H1 (cell line): ENCODE measurements around the gene H2BK1. TPM values are rescaled to one million over a fixed set of nuclear protein-coding genes. Genes with fewer than 3 reads are reported as not detected.

ENCODE experiments used
- CTCF ChIA-PET: fragments of 300-600 bp; sonication (Branson Sonifier 250); formaldehyde crosslinking; loops from one replicate; lab custom pipeline; 2021; ENCODE audit not compliant: partially characterized antibody; lab: Charles Lee
- POLR2A ChIA-PET: fragments of 300-600 bp; sonication (Branson Sonifier 250); formaldehyde crosslinking; loops from one replicate; lab custom pipeline; 2021; ENCODE audit warnings: inconsistent platforms; ENCODE audit not compliant: partially characterized antibody; lab: Charles Lee
- DNase-seq, 2 experiments: peaks; one replicate each; pipeline versions ENCODE4 v3.0.0 to v3.0.0-alpha.2; 2010 to 2022; ENCODE audit warnings: low spot score in 2 of 2, low read depth in 1 of 2, mixed read lengths in 1 of 2
- FAIRE-seq: peaks from 2 replicates; lab custom pipeline; 2011; peaks lifted over from hg19 to GRCh38; lab: Jason Lieb, UNC
- H2AFZ ChIP-seq: 2 replicates; pipeline ENCODE4 v1.8.1; 2012; ENCODE audit warnings: low read length, inconsistent platforms
- H2AK5ac ChIP-seq: 2 replicates; pipeline ENCODE4 v1.6.1; 2013; ENCODE audit warnings: low read depth, low read length
- H2BK120ac ChIP-seq: replicated peaks from 2 replicates; pipeline ENCODE3; 2013; ENCODE audit warnings: low read depth, low read length, inconsistent platforms
- H2BK12ac ChIP-seq: 2 replicates; pipeline ENCODE4 v1.6.1; 2013; ENCODE audit warnings: low read depth, low read length
- H2BK15ac ChIP-seq: 2 replicates; pipeline ENCODE4 v1.6.1; 2013; ENCODE audit warnings: low read length
- H2BK20ac ChIP-seq: 2 replicates; pipeline ENCODE4 v1.6.1; 2013; ENCODE audit warnings: low read length
- H2BK5ac ChIP-seq: 2 replicates; pipeline ENCODE4 v1.6.1; 2013; ENCODE audit warnings: low read depth, low read length
- H3K14ac ChIP-seq: 2 replicates; pipeline ENCODE4 v1.6.1; 2013; ENCODE audit warnings: inconsistent platforms; ENCODE audit not compliant: insufficient read length
- H3K18ac ChIP-seq: 2 replicates; pipeline ENCODE4 v1.6.1; 2013; ENCODE audit warnings: low read length; ENCODE audit errors: extremely low read depth
- H3K23ac ChIP-seq: 2 replicates; pipeline ENCODE4 v1.6.1; 2013; ENCODE audit warnings: inconsistent platforms; ENCODE audit not compliant: insufficient read length
- H3K23me2 ChIP-seq: 2 replicates; pipeline ENCODE4 v1.6.1; 2013; ENCODE audit warnings: low read depth, low read length
- H3K27ac ChIP-seq: 2 replicates; pipeline ENCODE4 v1.6.1; 2011; ENCODE audit warnings: low read depth, low read length, inconsistent platforms
- H3K27me3 ChIP-seq, 4 experiments: replicated peaks in 1 of 4; 1 replicate in 1 of 4; 2 replicates in 3 of 4; pipeline versions ENCODE4 v1.6.1 to v1.8.1; 2011 to 2013; ENCODE audit warnings: low read length in 3 of 4, mild to moderate bottlenecking in 3 of 4, inconsistent platforms in 2 of 4, mixed read lengths in 2 of 4, moderate library complexity in 1 of 4; ENCODE audit not compliant: control insufficient read depth in 3 of 4, insufficient read depth in 3 of 4; ENCODE audit errors: extremely low read depth in 1 of 4
- H3K36me3 ChIP-seq, 4 experiments: 2 replicates each; pipeline versions ENCODE4 v1.6.1 to v1.8.1; 2011 to 2013; ENCODE audit warnings: mild to moderate bottlenecking in 4 of 4, low read length in 3 of 4, moderate library complexity in 2 of 4, control low read depth in 1 of 4, inconsistent platforms in 1 of 4; ENCODE audit not compliant: insufficient read depth in 4 of 4, control insufficient read depth in 2 of 4
- H3K4ac ChIP-seq: replicated peaks from 2 replicates; pipeline ENCODE3; 2013; ENCODE audit warnings: low read length, low read depth, mixed read lengths, inconsistent platforms; ENCODE audit not compliant: insufficient read length
- H3K4me1 ChIP-seq, 4 experiments: replicated peaks in 1 of 4; 1 replicate in 1 of 4; 2 replicates in 3 of 4; pipeline versions ENCODE4 v1.6.1 to v1.8.1; 2011 to 2013; ENCODE audit warnings: low read length in 3 of 4, inconsistent platforms in 2 of 4, mixed read lengths in 1 of 4; ENCODE audit not compliant: insufficient read depth in 4 of 4, control insufficient read depth in 3 of 4
- H3K4me2 ChIP-seq, 2 experiments: 2 replicates each; pipeline versions ENCODE4 v1.6.1 to v1.8.1; 2011 to 2013; ENCODE audit warnings: low read depth in 2 of 2, low read length in 2 of 2, control low read depth in 1 of 2, inconsistent platforms in 1 of 2, mild to moderate bottlenecking in 1 of 2; ENCODE audit not compliant: insufficient read depth in 1 of 2
- H3K4me3 ChIP-seq, 4 experiments: fragments of 200-600, 300-600 bp in 1 of 4; sonication (generic), shearing (Covaris generic), sonication (Bioruptor Twin) in 1 of 4; 2 replicates each; pipeline versions ENCODE4 v1.5.1 to v1.8.1; 2011 to 2016; ENCODE audit warnings: low read length in 4 of 4, low read depth in 3 of 4, control low read depth in 2 of 4, inconsistent platforms in 2 of 4, mild to moderate bottlenecking in 2 of 4, mixed read lengths in 1 of 4, moderate library complexity in 1 of 4; ENCODE audit not compliant: insufficient read depth in 2 of 4; ENCODE audit errors: extremely low read depth in 1 of 4
- H3K56ac ChIP-seq: replicated peaks from 2 replicates; pipeline ENCODE3; 2013; ENCODE audit warnings: low read depth, mild to moderate bottlenecking, mixed read lengths, low read length, inconsistent platforms; ENCODE audit not compliant: insufficient read length
- H3K79me1 ChIP-seq: 2 replicates; pipeline ENCODE4 v1.6.1; 2013; ENCODE audit warnings: low read depth, low read length, control low read depth
- H3K79me2 ChIP-seq, 2 experiments: 2 replicates each; pipeline versions ENCODE4 v1.6.1 to v1.8.1; 2012 to 2013; ENCODE audit warnings: low read length in 2 of 2, mild to moderate bottlenecking in 2 of 2, inconsistent platforms in 1 of 2; ENCODE audit not compliant: insufficient read depth in 2 of 2, control insufficient read depth in 1 of 2
- H3K9ac ChIP-seq, 4 experiments: replicated peaks in 1 of 4; 1 replicate in 1 of 4; 2 replicates in 3 of 4; pipeline versions ENCODE4 v1.6.1 to v1.8.1; 2011 to 2013; ENCODE audit warnings: low read depth in 3 of 4, low read length in 3 of 4, control low read depth in 2 of 4, mild to moderate bottlenecking in 2 of 4, moderate library complexity in 2 of 4, inconsistent platforms in 1 of 4; ENCODE audit errors: extremely low read depth in 1 of 4
- H3K9me3 ChIP-seq, 2 experiments: 2 replicates each; pipeline versions ENCODE4 v1.6.1 to v1.8.1; 2012 to 2013; ENCODE audit warnings: mild to moderate bottlenecking in 2 of 2, moderate library complexity in 2 of 2, control low read depth in 1 of 2, inconsistent platforms in 1 of 2, low read depth in 1 of 2, low read length in 1 of 2, mixed read lengths in 1 of 2; ENCODE audit not compliant: insufficient read depth in 2 of 2
- H4K20me1 ChIP-seq, 2 experiments: replicated peaks in 1 of 2; 2 replicates each; pipeline versions ENCODE3 to v1.8.1; 2011 to 2013; ENCODE audit warnings: inconsistent platforms in 2 of 2, low read length in 2 of 2, mild to moderate bottlenecking in 1 of 2; ENCODE audit not compliant: insufficient read depth in 2 of 2, control insufficient read depth in 1 of 2
- H4K5ac ChIP-seq: 2 replicates; pipeline ENCODE4 v1.6.1; 2013; ENCODE audit warnings: low read length, low read depth, mixed read lengths, inconsistent platforms; ENCODE audit not compliant: insufficient read length
- H4K8ac ChIP-seq: 2 replicates; pipeline ENCODE4 v1.8.0; 2013; ENCODE audit warnings: mild to moderate bottlenecking, moderate library complexity, low read length, inconsistent platforms; ENCODE audit not compliant: insufficient read depth; ENCODE audit errors: extremely low read depth
- H4K91ac ChIP-seq: replicated peaks from 2 replicates; pipeline ENCODE3; 2013; ENCODE audit warnings: low read length, mixed read lengths, inconsistent platforms; ENCODE audit not compliant: insufficient read length
- ATF3 ChIP-seq: IDR thresholded peaks from 2 replicates; pipeline ENCODE4 v1.6.1; 2011; ENCODE audit warnings: low read depth, mild to moderate bottlenecking, low read length; ENCODE audit not compliant: insufficient read depth
- BCL11A ChIP-seq, 2 experiments: IDR thresholded peaks; one replicate each; pipeline ENCODE4 v1.6.1; 2011; ENCODE audit warnings: low read depth in 2 of 2, low read length in 2 of 2, mild to moderate bottlenecking in 2 of 2
- CEBPB ChIP-seq: IDR thresholded peaks from 2 replicates; pipeline ENCODE4 v1.6.1; 2012; ENCODE audit warnings: low read depth, low read length
- E2F6 ChIP-seq: IDR thresholded peaks from 2 replicates; pipeline ENCODE4 v1.6.1; 2012; ENCODE audit warnings: inconsistent platforms
- EP300 ChIP-seq, 2 experiments: IDR thresholded peaks; 1 replicate in 1 of 2; 2 replicates in 1 of 2; pipeline ENCODE4 v1.6.1; 2011 to 2012; ENCODE audit warnings: low read depth in 2 of 2, low read length in 2 of 2, mild to moderate bottlenecking in 2 of 2, borderline replicate concordance in 1 of 2, inconsistent platforms in 1 of 2, moderate library complexity in 1 of 2
- FOSL1 ChIP-seq: IDR thresholded peaks from 2 replicates; pipeline ENCODE4 v1.6.1; 2011; ENCODE audit warnings: mild to moderate bottlenecking, low read depth, low read length, moderate library complexity; ENCODE audit not compliant: insufficient read depth
- KDM4A ChIP-seq: IDR thresholded peaks from one replicate; pipeline ENCODE4 v1.7.1; 2012; ENCODE audit warnings: low read depth, mild to moderate bottlenecking, moderate library complexity, low read length, inconsistent platforms; ENCODE audit not compliant: severe bottlenecking
- MAX ChIP-seq: IDR thresholded peaks from 2 replicates; pipeline ENCODE4 v1.6.1; 2012; ENCODE audit warnings: inconsistent platforms
- NANOG ChIP-seq: IDR thresholded peaks from 2 replicates; pipeline ENCODE4 v1.6.1; 2011; ENCODE audit warnings: low read length, low read depth, mild to moderate bottlenecking, inconsistent platforms; ENCODE audit not compliant: insufficient read depth, poor library complexity, severe bottlenecking
- RXRA ChIP-seq: IDR thresholded peaks from 2 replicates; pipeline ENCODE4 v1.6.1; 2011; ENCODE audit warnings: low read depth, mild to moderate bottlenecking, low read length, moderate library complexity; ENCODE audit not compliant: insufficient read depth
- WGBS, 2 experiments: shearing (Covaris generic) in 1 of 2; methylation state at CpG; one replicate each; pipeline versions ENCODE4 v1.1.6 to v1.1.7; 2013 to 2015; ENCODE audit warnings: low lambda C conversion rate in 2 of 2, mixed read lengths in 2 of 2, inconsistent platforms in 1 of 2, low coverage in 1 of 2, missing lambda C conversion rate in 1 of 2; ENCODE audit not compliant: insufficient replicate concordance in 2 of 2, insufficient coverage in 1 of 2, insufficient read length in 1 of 2; ENCODE audit errors: extremely low coverage in 1 of 2, missing lambda C conversion rate in 1 of 2; 5-methylcytosine and 5-hydroxymethylcytosine counted together
- polyA plus RNA-seq, 7 experiments: library from polyadenylated mRNA; depleted of rRNA in 3 of 7; stranded (reverse) in 5 of 7; unstranded in 2 of 7; fragments of >200 nt in 5 of 7; fragments of 200-250 nt in 2 of 7; gene quantifications; 1 replicate in 5 of 7; 2 replicates in 1 of 7; 4 replicates in 1 of 7; pipeline versions ENCODE4 v1.2.1 to v1.2.3, GENCODE V29; 2011 to 2013; ENCODE audit warnings: missing spikeins in 2 of 7, mixed read lengths in 2 of 7
- total RNA-seq: library from RNA; stranded (reverse); fragmentation: NEBNext Ultra II Directional; extraction: Animal tissue kit (Norgen Biotek cat#: 25700); gene quantifications from 2 replicates; pipeline ENCODE4 v1.2.1, GENCODE V29; 2021

The H2BK1 gene
- total and polyA plus RNA-seq, 2 of the 8 experiments (the other 6 are each of a cell fraction or from before 2014, with no cell fraction given): not detected

- no peak for DNase-seq
- POLR2A ChIA-PET: interaction anchor here (0.9 to 1.8 kb wide), 4 partner anchors 9 to 65 kb away, joined by 3 to 5 read pairs (median 4); no protein-coding TSS in a partner anchor
- no peak overlapping the region for H2AFZ ChIP-seq
- TF ChIP-seq ATF3 (no peak), NANOG (no peak), RXRA (no peak), KDM4A (no peak), EP300 (IDR thresholded peaks at IDR 0.05; ENCODE audit: borderline replicate concordance in 1 of 2, low read depth in 2 of 2, low read length in 2 of 2) (no peak), FOSL1 (no peak), CEBPB (no peak), MAX (no peak), E2F6 (no peak; the same call in 1 of the 2 replicates), BCL11A (IDR thresholded peaks at IDR 0.05; ENCODE audit: low read depth in 2 of 2, low read length in 2 of 2) (no peak)
Observed at GRCh38 chr7:151166629-151167196, 43.6 kb downstream of the H2BK1 start.

More at GRCh38 chr7:151166629-151167196, 43.6 kb downstream of the H2BK1 start:
- Histone ChIP-seq H3K79me1 (no peaks in the 10 kb centered on the region), H4K8ac (no peak overlapping the region), H3K4me2 (peak overlapping the region; percentile 63 to 84), H3K4me3 (peak overlapping the region; percentile 35 to 69 (median 40)), H3K9me3 (no peaks in the 10 kb centered on the region), H2BK20ac (no peak overlapping the region), H3K23ac (no peak overlapping the region), H3K14ac (no peak overlapping the region), H3K36me3 (no peaks in the 10 kb centered on the region; a peak in 1 of 8 replicates), H3K27ac (no peak overlapping the region), H3K9ac (no peak overlapping the region), H2BK15ac (no peak overlapping the region), H3K4ac (no peak overlapping the region), H3K79me2 (no peaks in the 10 kb centered on the region), H2AK5ac (no peak overlapping the region), H2BK12ac (no peak overlapping the region), H2BK5ac (no peak overlapping the region), H4K5ac (no peak overlapping the region), H2BK120ac (no peak overlapping the region), H4K91ac (no peak overlapping the region), H3K56ac (no peak overlapping the region), H3K18ac (no peak overlapping the region), H3K4me1 (peaks cover 0 to 3% (median under 1%) of the 10 kb centered on the region in 4 experiments; a peak in 2 of 7 replicates), H3K23me2 (peaks cover 4% of the 10 kb centered on the region; the same call in 1 of the 2 replicates), H3K27me3 (peaks cover 43 to 75% (median 59%) of the 10 kb centered on the region in 4 experiments), H4K20me1 (peaks cover 2% of the 10 kb centered on the region in 2 experiments)
- CTCF ChIA-PET: interaction anchor here (0.6 to 8.3 kb wide), 17 partner anchors 9 to 157 kb away, joined by 3 to 75 read pairs (median 4); no protein-coding TSS in a partner anchor
- WGBS, 2 experiments: 10% methylated on average over 24 of the region's 31 CpGs; no CpG with 5 or more reads in 1 of the 2 experiments
- FAIRE-seq: no peak
